Measurements from ENCODE around the gene PPP4R3B.
"Not testable (repeated sequence)": the region's sequence is repeated elsewhere in the genome, so short reads cannot be mapped to it uniquely, and the experiment has no call there.

The PPP4R3B gene

DNA sequence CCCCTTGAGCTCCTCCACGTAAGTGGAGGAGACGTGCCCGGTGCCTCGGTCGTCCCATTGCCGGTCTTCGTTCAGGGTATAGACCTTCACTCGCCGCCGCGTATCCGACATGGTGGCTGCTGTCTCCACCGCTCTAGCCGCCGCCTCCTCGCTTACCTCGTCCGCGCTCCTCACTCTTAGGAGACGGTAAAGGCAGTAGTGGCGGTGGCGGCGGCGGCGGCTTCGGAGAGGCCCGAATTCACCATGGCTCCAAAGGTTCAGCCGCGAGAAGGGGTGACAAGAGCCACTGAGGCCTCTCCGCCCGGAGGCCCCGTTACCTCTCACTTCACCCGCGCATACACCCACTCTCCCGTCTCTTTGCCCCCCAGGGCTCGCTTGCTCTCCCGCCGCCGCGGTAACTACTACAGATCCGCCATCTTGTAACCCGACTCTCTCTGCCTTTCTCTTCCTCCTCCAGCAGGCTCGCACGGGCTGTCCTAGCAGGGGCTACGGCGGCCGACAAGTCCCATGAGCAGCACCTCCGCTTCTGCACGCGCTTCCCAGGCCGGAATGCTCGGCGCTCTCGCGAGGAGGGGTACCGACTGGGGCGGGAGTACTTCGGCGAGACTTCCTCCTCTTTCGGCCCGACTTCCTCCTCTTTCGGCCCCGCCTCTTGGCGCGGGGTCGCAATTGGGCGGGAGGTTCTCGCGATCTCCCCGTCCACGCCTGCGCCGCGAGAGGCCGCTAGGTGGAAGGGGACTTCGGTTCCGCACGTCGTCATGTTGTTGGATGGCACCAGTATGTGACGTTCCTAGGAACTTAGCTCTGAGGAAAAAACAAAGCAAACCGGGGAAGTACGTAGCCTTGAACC lies at the start of gene PPP4R3B:
Gene PPP4R3B, minus strand, starts transcription at position 448 of the 850 bp plus-strand sequence. Its CDS starts 337 bp downstream, at position 111.
- DNase-seq (ENCODE audit: low spot score) = peak; percentile 81

- DNase-seq (ENCODE audit: low spot score) = no peak
These were observed 35.8 kb upstream of the PPP4R3B start for GRCh38 chr2:55653255-55653654.

DNA sequence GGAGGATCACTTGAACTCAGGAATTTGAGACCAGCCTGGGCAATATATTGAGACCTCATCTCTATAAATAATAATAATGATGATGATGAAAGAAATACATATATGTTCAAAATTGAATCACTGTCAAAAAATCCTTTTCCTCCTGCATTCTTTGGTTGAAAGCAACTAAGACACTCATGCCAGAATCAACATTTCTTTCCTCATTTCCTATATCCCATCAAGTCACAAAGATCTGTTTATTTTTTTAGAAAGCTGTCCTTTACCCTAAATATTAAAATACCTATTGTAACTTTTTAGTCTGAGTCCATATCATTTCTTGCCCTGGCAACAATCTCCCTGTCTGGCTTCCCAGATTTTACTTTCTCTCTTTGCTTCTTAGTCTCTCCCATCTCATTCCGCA lies 31.8 kb upstream of the PPP4R3B start:
- DNase-seq (ENCODE audit: low spot score) = no peak

GRCh38 chr2:55636831-55637230 lies 19.4 kb upstream of the PPP4R3B start:
- DNase-seq (ENCODE audit: low spot score) = no peak

DNA sequence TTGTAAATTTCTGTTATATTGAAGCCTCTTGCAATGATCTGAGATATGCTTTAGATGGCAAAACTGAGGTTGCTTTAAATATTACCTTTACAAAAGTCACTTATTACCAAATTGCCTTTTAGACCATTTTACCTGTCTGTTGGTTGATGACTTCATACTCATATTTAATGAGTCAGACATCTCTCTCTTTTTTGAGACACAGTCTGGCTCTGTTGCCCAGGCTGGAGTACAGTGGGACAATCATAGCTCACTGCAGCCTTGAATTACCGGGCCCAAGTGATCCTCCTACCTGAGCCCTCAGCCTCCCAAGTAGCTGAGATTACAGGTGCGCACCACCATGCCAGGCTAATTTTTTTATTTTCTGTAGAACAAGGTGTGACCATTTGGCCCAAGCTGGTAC lies 11.5 kb upstream of the PPP4R3B start:
- no peak for DNase-seq (ENCODE audit: low spot score)

- no peak for DNase-seq (ENCODE audit: low spot score)
These were observed 10.5 kb upstream of the PPP4R3B start for GRCh38 chr2:55627915-55628314.

DNA sequence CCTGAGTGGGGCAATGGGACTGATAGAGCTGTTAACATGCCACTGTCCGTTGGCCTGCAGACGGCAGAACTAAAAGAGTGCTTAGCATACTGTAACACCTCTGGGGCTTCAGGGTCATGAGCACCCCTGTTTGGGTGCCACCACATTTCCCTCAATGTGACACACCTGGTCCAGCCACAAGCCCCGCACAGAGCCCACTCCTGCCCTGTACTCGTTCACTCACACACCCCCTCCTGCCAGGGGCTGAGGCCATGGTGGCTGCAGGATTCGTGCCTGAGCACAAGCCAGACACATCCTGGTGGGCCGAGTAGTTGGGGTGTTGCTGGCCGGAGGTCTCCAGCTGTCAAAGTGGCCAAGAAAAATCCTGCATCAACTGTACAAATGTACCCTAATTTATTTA lies 4.4 kb upstream of the PPP4R3B start:
- no peak for DNase-seq (ENCODE audit: low spot score)

GRCh38 chr2:55620123-55620779 lies 2.8 kb upstream of the PPP4R3B start:
- DNase-seq (ENCODE audit: low spot score) = peak; percentile 22

GRCh38 chr2:55618275-55619055 lies 1.0 kb upstream of the PPP4R3B start:
- peak; percentile 50 for DNase-seq (ENCODE audit: low spot score)

- DNase-seq (ENCODE audit: low spot score) = no peak
These were observed 528 bp upstream of the PPP4R3B start for GRCh38 chr2:55618025-55618274.

DNA sequence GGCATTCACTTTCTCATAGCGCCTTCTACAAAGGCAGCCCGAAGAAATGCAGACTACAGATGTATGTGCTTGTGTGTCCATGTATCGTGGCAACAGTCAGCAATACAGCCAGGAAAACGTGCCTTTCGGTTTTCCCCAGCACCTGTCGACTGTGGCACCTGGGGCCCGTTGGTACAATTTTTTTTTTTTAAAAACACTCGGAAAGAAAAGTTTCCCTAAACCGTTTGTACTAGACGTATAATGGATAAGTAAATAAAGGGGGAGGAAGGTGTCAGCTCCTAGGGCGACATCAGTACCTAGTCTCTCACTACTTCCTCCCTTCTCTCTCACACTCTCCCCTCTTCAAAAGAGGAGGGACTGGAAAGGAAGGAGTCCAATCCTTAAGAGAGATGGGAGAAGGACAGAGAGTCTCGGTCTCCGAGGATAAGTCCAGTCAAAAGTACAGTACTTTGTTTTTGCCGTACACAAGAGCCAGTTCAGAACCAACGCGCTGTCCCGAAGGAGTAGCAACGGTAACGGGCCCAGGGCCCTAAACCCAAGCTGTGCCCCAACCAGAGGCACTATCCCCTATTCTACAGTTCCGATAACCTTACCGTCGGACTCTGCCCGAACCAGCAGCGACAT lies 759 bp downstream of the PPP4R3B start:
- peak; percentile 23 for DNase-seq (ENCODE audit: low spot score)

DNA sequence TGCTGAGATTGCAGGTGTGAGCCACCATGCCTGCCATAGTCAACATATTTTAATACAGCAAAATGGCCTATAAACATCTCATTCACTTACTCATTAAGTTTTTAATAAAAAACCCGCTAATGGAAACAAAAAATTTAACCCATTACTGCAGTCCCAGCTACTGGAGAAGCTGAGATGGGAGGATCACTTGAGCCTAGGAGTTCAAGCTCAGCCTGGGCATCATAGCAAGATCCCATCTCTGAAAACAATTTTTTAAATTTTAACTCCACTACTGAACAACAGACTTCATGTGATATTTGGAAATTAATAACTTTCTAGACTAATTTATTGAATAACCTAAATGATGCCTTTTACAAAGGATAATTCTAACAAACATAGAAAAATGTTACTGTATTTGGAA lies 5.4 kb downstream of the PPP4R3B start:
- no peak for DNase-seq (ENCODE audit: low spot score)

GRCh38 chr2:55610954-55611743 lies 6.3 kb downstream of the PPP4R3B start:
- no peak for DNase-seq (ENCODE audit: low spot score)

DNA sequence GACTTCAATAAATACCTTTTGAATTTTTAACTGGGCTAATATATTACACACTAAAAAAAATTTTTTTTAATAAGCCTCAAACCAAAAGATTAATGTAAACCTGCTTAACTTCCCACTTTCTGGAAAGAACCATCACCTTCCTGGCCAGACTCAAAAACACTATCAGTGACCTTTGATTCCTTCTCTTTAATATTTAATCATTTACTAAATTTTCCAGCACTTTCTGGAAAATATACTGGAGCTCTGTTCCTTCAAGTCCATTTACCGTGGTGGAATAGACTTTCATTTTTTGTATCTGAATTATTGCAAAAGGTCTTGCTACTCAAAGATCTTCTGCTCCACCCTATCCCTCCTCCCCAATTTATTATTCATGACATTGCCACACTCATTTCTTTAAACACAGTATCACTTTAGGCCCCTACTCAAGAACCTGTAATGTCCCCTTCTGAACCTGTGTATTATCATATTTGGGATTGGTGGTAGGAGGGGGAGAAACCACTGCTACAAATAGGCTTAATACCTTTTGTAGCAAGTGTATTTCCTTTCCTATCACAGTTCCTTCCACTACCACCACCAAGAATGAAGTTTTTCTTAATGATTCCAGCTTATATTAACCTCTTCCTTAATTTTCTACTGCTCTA lies 7.4 kb downstream of the PPP4R3B start:
- no peak for DNase-seq (ENCODE audit: low spot score)

GRCh38 chr2:55609193-55609794 lies 8.1 kb downstream of the PPP4R3B start:
- no peak for DNase-seq (ENCODE audit: low spot score)

- DNase-seq (ENCODE audit: low spot score) = no peak
These were observed 9.7 kb downstream of the PPP4R3B start for GRCh38 chr2:55607717-55608116.

- DNase-seq (ENCODE audit: low spot score) = no peak
These were observed 13.3 kb downstream of the PPP4R3B start for GRCh38 chr2:55604027-55604565.

DNA sequence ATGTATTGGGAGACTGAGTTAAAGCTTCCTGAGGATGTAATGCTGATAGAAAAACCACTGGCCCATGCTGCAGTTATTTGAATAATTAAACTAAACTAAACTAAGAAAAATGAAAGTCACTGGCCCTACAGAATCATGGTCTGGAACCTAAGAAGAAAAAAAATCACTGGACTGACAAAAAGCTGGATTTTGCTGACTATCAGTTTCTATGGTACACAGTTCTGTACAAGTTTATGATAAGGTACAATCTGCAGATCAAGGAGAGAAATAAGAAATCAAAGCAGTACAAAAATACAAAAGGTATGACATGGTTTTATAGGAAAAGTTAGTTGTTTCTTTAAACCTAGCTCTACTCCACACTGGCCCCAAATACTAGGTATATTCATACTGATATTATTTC lies 15.6 kb downstream of the PPP4R3B start:
- DNase-seq (ENCODE audit: low spot score) = no peak

DNA sequence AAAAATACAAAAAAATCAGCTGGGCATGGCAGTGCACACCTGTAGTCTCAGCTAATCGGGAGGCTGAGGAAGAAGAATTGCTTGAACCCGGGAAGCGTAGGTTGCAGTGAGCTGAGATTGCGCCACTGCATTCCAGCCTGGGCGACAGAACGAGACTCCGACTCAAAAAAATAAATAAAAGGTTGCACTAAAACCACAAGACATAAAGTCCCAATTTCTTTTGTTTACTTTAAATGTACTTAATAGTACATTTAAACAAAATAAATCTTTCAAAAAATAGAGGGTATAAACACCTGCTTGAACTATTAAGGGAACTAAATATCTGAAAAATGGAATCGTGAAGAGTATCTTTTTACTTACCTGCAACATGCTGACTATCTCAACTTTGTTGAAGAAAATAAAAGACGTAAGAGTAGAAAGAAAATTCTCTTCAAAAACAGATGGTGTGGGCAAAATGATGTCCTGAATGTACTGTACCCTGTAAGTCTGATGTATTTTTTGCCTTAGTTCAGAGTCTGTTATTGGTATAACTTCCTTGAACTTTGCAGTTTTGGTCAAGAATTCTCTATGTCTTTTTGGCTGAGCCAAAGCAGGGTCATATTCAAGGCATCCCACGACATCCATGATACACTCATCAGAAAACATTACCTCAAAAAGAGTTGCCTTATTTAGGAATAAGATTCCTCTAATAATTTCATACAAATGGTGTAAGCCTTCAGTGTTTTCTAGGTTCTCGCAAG lies 19.2 kb downstream of the PPP4R3B start:
- no peak for DNase-seq (ENCODE audit: low spot score)

DNA sequence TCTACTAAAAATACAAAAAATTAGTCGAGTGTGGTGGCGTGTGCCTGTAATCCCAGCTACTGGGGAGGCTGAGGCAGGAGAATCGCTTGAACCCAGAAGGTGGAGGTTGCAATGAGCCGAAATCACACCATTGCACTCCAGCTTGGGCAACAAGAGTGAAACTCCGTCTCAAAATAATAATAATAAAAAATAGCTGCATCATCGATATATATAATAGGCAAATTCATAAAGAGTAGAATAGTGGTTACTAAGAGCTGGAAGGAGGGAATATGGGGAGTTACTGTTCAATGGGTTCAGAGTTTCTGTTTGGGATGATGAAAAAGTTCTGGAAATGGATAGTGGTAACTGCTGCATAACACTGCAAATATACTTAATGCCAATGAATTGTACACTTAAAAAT lies 20.6 kb downstream of the PPP4R3B start:
- not testable (repeated sequence) for DNase-seq (ENCODE audit: low spot score)

Data from HuH-7.5 (cell line).